Lung (tissue), 12 donors: Measurements from ENCODE around the gene DPY30. TPM values are rescaled to one million over a fixed set of nuclear protein-coding genes. Genes with fewer than 3 reads are reported as not detected.
A peak's percentile ranks its signal among the peaks of the same experiment; 100 is the strongest.

ENCODE experiments used
- ATAC-seq: fragments of 200-7000 bp; cut with Tn5 transposase; one replicate; pipeline ENCODE4 v1.9.1; 2020; ENCODE audit warnings: moderate number of reproducible peaks; ENCODE audit not compliant: insufficient read depth, low FRiP score
- DNase-seq, 3 donors: peaks; one replicate each; pipeline ENCODE4 v3.0.0-alpha.2; 2013 to 2017
- H3K27ac ChIP-seq, 2 donors: one replicate each; pipeline ENCODE4 v1.5.1; 2013; ENCODE audit warnings: mild to moderate bottlenecking in 2 of 2, moderate library complexity in 2 of 2, control low read depth in 1 of 2, inconsistent platforms in 1 of 2, low read depth in 1 of 2, low read length in 1 of 2
- H3K27me3 ChIP-seq, 3 donors: one replicate each; pipeline ENCODE4 v1.5.1; 2013; ENCODE audit warnings: low read length in 2 of 3; ENCODE audit not compliant: control insufficient read depth in 3 of 3, insufficient read depth in 3 of 3
- H3K36me3 ChIP-seq, 4 donors: one replicate each; pipeline ENCODE4 v1.5.1; 2013; ENCODE audit warnings: low read length in 4 of 4, mild to moderate bottlenecking in 1 of 4, moderate library complexity in 1 of 4; ENCODE audit not compliant: control insufficient read depth in 4 of 4, insufficient read depth in 4 of 4
- H3K4me1 ChIP-seq, 5 donors: one replicate each; pipeline ENCODE4 v1.5.1; 2013; ENCODE audit warnings: low read length in 5 of 5, mild to moderate bottlenecking in 2 of 5, moderate library complexity in 1 of 5; ENCODE audit not compliant: control insufficient read depth in 5 of 5, insufficient read depth in 5 of 5
- H3K4me3 ChIP-seq: one replicate; pipeline ENCODE4 v1.5.1; 2013; ENCODE audit warnings: mild to moderate bottlenecking, control low read depth, moderate library complexity
- H3K9ac ChIP-seq, 2 donors: one replicate each; pipeline ENCODE4 v1.5.1; 2013; ENCODE audit warnings: low read length in 2 of 2, control low read depth in 1 of 2; ENCODE audit not compliant: insufficient read depth in 1 of 2
- H3K9me3 ChIP-seq, 4 donors: one replicate each; pipeline ENCODE4 v1.5.1; 2013; ENCODE audit warnings: low read length in 3 of 4, mild to moderate bottlenecking in 1 of 4, moderate library complexity in 1 of 4; ENCODE audit not compliant: control insufficient read depth in 4 of 4, insufficient read depth in 3 of 4
- CTCF ChIP-seq: IDR thresholded peaks from 2 replicates; pipeline ENCODE4 v1.5.1; 2012; ENCODE audit warnings: mild to moderate bottlenecking; ENCODE audit errors: control extremely low read depth, extremely low read depth
- WGBS, 2 donors: extraction: QIAGEN DNeasy Blood & Tissue Kit; methylation state at CpG; one replicate each; pipeline ENCODE4 v1.1.7; 2013; 5-methylcytosine and 5-hydroxymethylcytosine counted together
- polyA plus RNA-seq, 2 donors: library from polyadenylated mRNA; stranded (reverse); fragments of 200-250 nt; gene quantifications; one replicate each; pipeline ENCODE4 v1.2.1, GENCODE V29; 2013
- total RNA-seq, 2 donors: library from RNA; depleted of rRNA in 1 of 2; stranded (reverse); fragments of >200 nt in 1 of 2; gene quantifications; one replicate each; pipeline ENCODE4 v1.2.1, GENCODE V29; 2014 to 2021
- donor health status: control.
- donor health status: control.
- donor health status: Bipolar disorder and iron deficiency.
- donor health status: healthy.
- donor health status: DM: yes; HTN: yes; CAD: no.

DPY30 gene
- total and polyA plus RNA-seq, 4 donors = 53.8 to 144 (median 69.1) TPM

- H3K4me1 ChIP-seq = peaks cover 3 to 19% (median 8%) of the 10 kb centered on the region in 5 donors
- H3K27ac ChIP-seq = no peak overlapping the region
- no peaks in the 10 kb centered on the region for H3K9me3 ChIP-seq
- TF ChIP-seq CTCF = no peak
- ATAC-seq (no peak), DNase-seq (no peak)
- H3K4me3 ChIP-seq = no peak overlapping the region
- 94 to 98% methylated on average over 2 of the region's 2 CpGs for WGBS, 2 donors
- H3K27me3 ChIP-seq = no peaks in the 10 kb centered on the region
- H3K9ac ChIP-seq = no peak overlapping the region
- H3K36me3 ChIP-seq = no peaks in the 10 kb centered on the region
Observed at GRCh38 chr2:32005371-32005976, 34.1 kb downstream of the DPY30 start.

- no peaks in the 10 kb centered on the region for H3K9me3 ChIP-seq
- H3K4me1 ChIP-seq = peaks cover 3 to 21% (median 8%) of the 10 kb centered on the region in 5 donors
- no peak for ATAC-seq
- no peak for DNase-seq
- WGBS, 2 donors = 97 to 98% methylated on average over 2 of the region's 2 CpGs
- H3K9ac ChIP-seq = no peak overlapping the region
- no peak overlapping the region for H3K4me3 ChIP-seq
- no peaks in the 10 kb centered on the region for H3K27me3 ChIP-seq
- H3K36me3 ChIP-seq = no peaks in the 10 kb centered on the region
- TF ChIP-seq CTCF = no peak
- no peak overlapping the region for H3K27ac ChIP-seq
Observed at GRCh38 chr2:32003791-32004190, 35.8 kb downstream of the DPY30 start.

GRCh38 chr2:32002406-32002805 lies 37.2 kb downstream of the DPY30 start:
- Histone ChIP-seq H3K9ac (no peak overlapping the region), H3K4me3 (no peak overlapping the region), H3K27ac (no peak overlapping the region), H3K9me3 (no peaks in the 10 kb centered on the region), H3K27me3 (no peaks in the 10 kb centered on the region), H3K4me1 (peaks cover 0 to 25% (median 3%) of the 10 kb centered on the region in 5 donors), H3K36me3 (no peaks in the 10 kb centered on the region)
- TF ChIP-seq CTCF = no peak
- no peak for ATAC-seq
- WGBS, 2 donors = 87 to 91% methylated on average over 3 of the region's 3 CpGs
- peak in 2 of 3 donors; percentile 12 to 32 for DNase-seq

GRCh38 chr2:31999438-31999837 lies 40.2 kb downstream of the DPY30 start:
- peaks cover 0 to 2% (median 0%) of the 10 kb centered on the region in 4 donors for H3K36me3 ChIP-seq
- no peak overlapping the region for H3K27ac ChIP-seq
- peaks cover 0 to 15% (median 0%) of the 10 kb centered on the region in 5 donors for H3K4me1 ChIP-seq
- no peak overlapping the region for H3K4me3 ChIP-seq
- no peak overlapping the region for H3K9ac ChIP-seq
- H3K9me3 ChIP-seq = no peaks in the 10 kb centered on the region
- no peak for TF ChIP-seq CTCF
- DNase-seq (no peak), ATAC-seq (no peak)
- no peaks in the 10 kb centered on the region for H3K27me3 ChIP-seq
- 98% methylated on average over 4 of the region's 4 CpGs for WGBS, 2 donors
